Lung (tissue), 12 donors: ENCODE measurements around the gene PRCD. TPM values are rescaled to one million over a fixed set of nuclear protein-coding genes. Genes with fewer than 3 reads are reported as not detected.
A peak's percentile ranks its signal among the peaks of the same experiment; 100 is the strongest.

Source experiments
- ATAC-seq: fragments of 200-7000 bp; cut with Tn5 transposase; one replicate; pipeline ENCODE4 v1.9.1; 2020; ENCODE audit warnings: moderate number of reproducible peaks; ENCODE audit not compliant: insufficient read depth, low FRiP score
- DNase-seq, 3 donors: peaks; one replicate each; pipeline ENCODE4 v3.0.0-alpha.2; 2013 to 2017
- H3K27ac ChIP-seq, 2 donors: one replicate each; pipeline ENCODE4 v1.5.1; 2013; ENCODE audit warnings: mild to moderate bottlenecking in 2 of 2, moderate library complexity in 2 of 2, control low read depth in 1 of 2, inconsistent platforms in 1 of 2, low read depth in 1 of 2, low read length in 1 of 2
- H3K27me3 ChIP-seq, 3 donors: one replicate each; pipeline ENCODE4 v1.5.1; 2013; ENCODE audit warnings: low read length in 2 of 3; ENCODE audit not compliant: control insufficient read depth in 3 of 3, insufficient read depth in 3 of 3
- H3K36me3 ChIP-seq, 4 donors: one replicate each; pipeline ENCODE4 v1.5.1; 2013; ENCODE audit warnings: low read length in 4 of 4, mild to moderate bottlenecking in 1 of 4, moderate library complexity in 1 of 4; ENCODE audit not compliant: control insufficient read depth in 4 of 4, insufficient read depth in 4 of 4
- H3K4me1 ChIP-seq, 5 donors: one replicate each; pipeline ENCODE4 v1.5.1; 2013; ENCODE audit warnings: low read length in 5 of 5, mild to moderate bottlenecking in 2 of 5, moderate library complexity in 1 of 5; ENCODE audit not compliant: control insufficient read depth in 5 of 5, insufficient read depth in 5 of 5
- H3K4me3 ChIP-seq: one replicate; pipeline ENCODE4 v1.5.1; 2013; ENCODE audit warnings: mild to moderate bottlenecking, control low read depth, moderate library complexity
- H3K9ac ChIP-seq, 2 donors: one replicate each; pipeline ENCODE4 v1.5.1; 2013; ENCODE audit warnings: low read length in 2 of 2, control low read depth in 1 of 2; ENCODE audit not compliant: insufficient read depth in 1 of 2
- H3K9me3 ChIP-seq, 4 donors: one replicate each; pipeline ENCODE4 v1.5.1; 2013; ENCODE audit warnings: low read length in 3 of 4, mild to moderate bottlenecking in 1 of 4, moderate library complexity in 1 of 4; ENCODE audit not compliant: control insufficient read depth in 4 of 4, insufficient read depth in 3 of 4
- CTCF ChIP-seq: IDR thresholded peaks from 2 replicates; pipeline ENCODE4 v1.5.1; 2012; ENCODE audit warnings: mild to moderate bottlenecking; ENCODE audit errors: control extremely low read depth, extremely low read depth
- WGBS, 2 donors: extraction: QIAGEN DNeasy Blood & Tissue Kit; methylation state at CpG; one replicate each; pipeline ENCODE4 v1.1.7; 2013; 5-methylcytosine and 5-hydroxymethylcytosine counted together
- polyA plus RNA-seq, 2 donors: library from polyadenylated mRNA; stranded (reverse); fragments of 200-250 nt; gene quantifications; one replicate each; pipeline ENCODE4 v1.2.1, GENCODE V29; 2013
- total RNA-seq, 2 donors: library from RNA; depleted of rRNA in 1 of 2; stranded (reverse); fragments of >200 nt in 1 of 2; gene quantifications; one replicate each; pipeline ENCODE4 v1.2.1, GENCODE V29; 2014 to 2021
- donor health status: control.
- donor health status: control.
- donor health status: Bipolar disorder and iron deficiency.
- donor health status: healthy.
- donor health status: DM: yes; HTN: yes; CAD: no.

The PRCD gene
- total and polyA plus RNA-seq, 4 donors = 2.0 to 11.3 (median 5.6) TPM

DNA sequence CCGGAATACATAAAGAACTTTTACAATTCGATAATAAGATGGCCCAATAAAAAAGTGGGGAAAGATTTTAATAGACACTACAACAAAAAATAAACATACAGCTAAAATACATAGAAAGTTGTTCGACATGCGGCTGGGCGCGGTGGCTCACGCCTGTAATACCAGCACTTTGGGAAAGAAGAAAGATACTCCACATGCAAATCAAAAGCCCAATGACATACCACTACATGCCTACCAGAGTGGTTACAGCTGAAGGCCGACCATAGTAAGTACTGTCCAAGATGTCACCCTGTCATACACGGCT lies 9.3 kb downstream of the PRCD start:
- no peak for TF ChIP-seq CTCF
- H3K9ac ChIP-seq = no peak overlapping the region
- no peak overlapping the region for H3K4me3 ChIP-seq
- no peaks in the 10 kb centered on the region for H3K9me3 ChIP-seq
- DNase-seq = no peak
- H3K4me1 ChIP-seq = peaks cover 0 to 39% (median 19%) of the 10 kb centered on the region in 5 donors
- H3K27me3 ChIP-seq = peaks cover 0 to 4% (median 3%) of the 10 kb centered on the region in 3 donors
- no peaks in the 10 kb centered on the region for H3K36me3 ChIP-seq
- ATAC-seq = no peak
- H3K27ac ChIP-seq = no peak overlapping the region
- 77 to 80% methylated on average over 9 of the region's 9 CpGs for WGBS, 2 donors

DNA sequence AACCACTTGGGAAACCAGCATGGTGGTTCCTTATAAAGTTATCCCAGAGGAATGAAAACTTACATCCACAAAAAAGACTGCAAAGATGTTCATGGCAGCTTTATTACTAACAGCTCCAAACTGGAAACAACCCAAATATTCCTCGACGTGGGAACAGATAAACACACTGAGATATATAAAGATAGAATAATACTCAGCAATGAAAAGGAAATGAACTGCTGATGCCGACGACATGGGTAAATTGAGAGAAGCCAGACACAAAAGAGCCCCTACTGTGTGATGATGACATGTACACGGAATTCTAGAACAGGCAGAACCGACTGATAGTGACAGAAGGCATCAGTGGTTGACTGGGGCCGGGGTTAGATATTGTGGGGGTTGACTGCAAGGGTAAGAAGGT lies 9.7 kb downstream of the PRCD start:
- peaks cover 0 to 35% (median 16%) of the 10 kb centered on the region in 5 donors for H3K4me1 ChIP-seq
- 79 to 82% methylated on average over 7 of the region's 7 CpGs for WGBS, 2 donors
- no peak overlapping the region for H3K9ac ChIP-seq
- no peak for DNase-seq
- no peaks in the 10 kb centered on the region for H3K9me3 ChIP-seq
- peaks cover 0 to 4% (median 3%) of the 10 kb centered on the region in 3 donors for H3K27me3 ChIP-seq
- ATAC-seq = no peak
- H3K36me3 ChIP-seq = no peaks in the 10 kb centered on the region
- H3K27ac ChIP-seq = no peak overlapping the region
- no peak for TF ChIP-seq CTCF
- no peak overlapping the region for H3K4me3 ChIP-seq

DNA sequence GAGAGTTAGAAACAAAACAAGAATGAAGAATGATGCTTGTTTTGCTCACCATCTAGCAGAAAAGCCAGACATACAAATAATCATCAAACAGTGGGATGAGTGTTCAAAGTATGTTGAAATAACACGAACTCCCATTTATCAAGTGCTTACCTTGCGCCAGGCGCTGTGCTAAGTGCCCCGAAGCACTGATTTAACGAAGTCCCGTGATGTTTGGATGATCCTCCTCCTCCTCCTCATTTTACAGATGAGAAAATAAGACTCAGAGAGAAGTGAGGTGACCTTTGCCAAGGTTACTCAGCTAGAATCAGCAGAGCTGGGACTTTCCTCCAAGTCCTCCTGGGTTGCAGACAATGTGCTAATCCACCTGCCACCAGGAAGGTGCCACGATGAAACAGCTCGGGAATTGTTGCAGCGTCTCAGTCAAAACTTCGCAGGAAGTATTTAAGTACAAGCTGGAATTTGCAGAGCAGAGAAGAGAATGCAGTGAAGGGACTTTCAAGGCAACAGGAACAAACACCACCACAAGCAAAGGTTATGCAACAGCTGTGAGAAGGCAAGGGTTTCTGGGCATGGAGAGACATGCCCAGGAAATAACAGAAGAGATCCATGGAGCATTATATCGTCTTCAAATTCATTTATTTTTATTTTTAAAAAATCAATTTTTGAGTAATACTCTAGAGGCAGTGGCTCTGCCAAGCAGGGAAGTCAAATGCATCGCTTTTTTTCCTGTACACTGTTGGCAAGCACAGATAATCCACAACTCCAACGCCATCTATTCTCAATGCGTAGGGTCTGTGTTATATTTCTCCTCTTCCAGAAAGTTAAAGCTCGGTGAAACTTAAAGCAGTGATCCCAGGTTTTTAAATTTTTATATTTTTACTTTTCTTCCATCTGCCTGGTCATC lies 11.1 kb downstream of the PRCD start:
- TF ChIP-seq CTCF = no peak
- DNase-seq (peak in 2 of 3 donors; percentile 33 to 56), ATAC-seq (peak; percentile 24)
- Histone ChIP-seq H3K9me3 (no peaks in the 10 kb centered on the region), H3K9ac (no peak overlapping the region), H3K4me1 (peaks cover 0 to 23% (median 6%) of the 10 kb centered on the region in 5 donors), H3K27ac (peak overlapping the region in 1 of 2 donors; percentile 79), H3K27me3 (peaks cover 0 to 4% (median 3%) of the 10 kb centered on the region in 3 donors), H3K4me3 (no peak overlapping the region), H3K36me3 (no peaks in the 10 kb centered on the region)
- 34% methylated on average over 15 of the region's 15 CpGs for WGBS, 2 donors
